H1 (cell line): Measurements from ENCODE around the gene TMEM139. TPM values are rescaled to one million over a fixed set of nuclear protein-coding genes. Genes with fewer than 3 reads are reported as not detected.

Experiments used
- CTCF ChIA-PET: fragments of 300-600 bp; sonication (Branson Sonifier 250); formaldehyde crosslinking; loops from one replicate; lab custom pipeline; 2021; ENCODE audit not compliant: partially characterized antibody; lab: Charles Lee
- POLR2A ChIA-PET: fragments of 300-600 bp; sonication (Branson Sonifier 250); formaldehyde crosslinking; loops from one replicate; lab custom pipeline; 2021; ENCODE audit warnings: inconsistent platforms; ENCODE audit not compliant: partially characterized antibody; lab: Charles Lee
- DNase-seq, 2 experiments: peaks; one replicate each; pipeline versions ENCODE4 v3.0.0 to v3.0.0-alpha.2; 2010 to 2022; ENCODE audit warnings: low spot score in 2 of 2, low read depth in 1 of 2, mixed read lengths in 1 of 2
- FAIRE-seq: peaks from 2 replicates; lab custom pipeline; 2011; peaks lifted over from hg19 to GRCh38; lab: Jason Lieb, UNC
- H2AFZ ChIP-seq: 2 replicates; pipeline ENCODE4 v1.8.1; 2012; ENCODE audit warnings: low read length, inconsistent platforms
- H2AK5ac ChIP-seq: 2 replicates; pipeline ENCODE4 v1.6.1; 2013; ENCODE audit warnings: low read depth, low read length
- H2BK120ac ChIP-seq: replicated peaks from 2 replicates; pipeline ENCODE3; 2013; ENCODE audit warnings: low read depth, low read length, inconsistent platforms
- H2BK12ac ChIP-seq: 2 replicates; pipeline ENCODE4 v1.6.1; 2013; ENCODE audit warnings: low read depth, low read length
- H2BK15ac ChIP-seq: 2 replicates; pipeline ENCODE4 v1.6.1; 2013; ENCODE audit warnings: low read length
- H2BK20ac ChIP-seq: 2 replicates; pipeline ENCODE4 v1.6.1; 2013; ENCODE audit warnings: low read length
- H2BK5ac ChIP-seq: 2 replicates; pipeline ENCODE4 v1.6.1; 2013; ENCODE audit warnings: low read depth, low read length
- H3K14ac ChIP-seq: 2 replicates; pipeline ENCODE4 v1.6.1; 2013; ENCODE audit warnings: inconsistent platforms; ENCODE audit not compliant: insufficient read length
- H3K18ac ChIP-seq: 2 replicates; pipeline ENCODE4 v1.6.1; 2013; ENCODE audit warnings: low read length; ENCODE audit errors: extremely low read depth
- H3K23ac ChIP-seq: 2 replicates; pipeline ENCODE4 v1.6.1; 2013; ENCODE audit warnings: inconsistent platforms; ENCODE audit not compliant: insufficient read length
- H3K23me2 ChIP-seq: 2 replicates; pipeline ENCODE4 v1.6.1; 2013; ENCODE audit warnings: low read depth, low read length
- H3K27ac ChIP-seq: 2 replicates; pipeline ENCODE4 v1.6.1; 2011; ENCODE audit warnings: low read depth, low read length, inconsistent platforms
- H3K27me3 ChIP-seq, 4 experiments: replicated peaks in 1 of 4; 1 replicate in 1 of 4; 2 replicates in 3 of 4; pipeline versions ENCODE4 v1.6.1 to v1.8.1; 2011 to 2013; ENCODE audit warnings: low read length in 3 of 4, mild to moderate bottlenecking in 3 of 4, inconsistent platforms in 2 of 4, mixed read lengths in 2 of 4, moderate library complexity in 1 of 4; ENCODE audit not compliant: control insufficient read depth in 3 of 4, insufficient read depth in 3 of 4; ENCODE audit errors: extremely low read depth in 1 of 4
- H3K36me3 ChIP-seq, 4 experiments: 2 replicates each; pipeline versions ENCODE4 v1.6.1 to v1.8.1; 2011 to 2013; ENCODE audit warnings: mild to moderate bottlenecking in 4 of 4, low read length in 3 of 4, moderate library complexity in 2 of 4, control low read depth in 1 of 4, inconsistent platforms in 1 of 4; ENCODE audit not compliant: insufficient read depth in 4 of 4, control insufficient read depth in 2 of 4
- H3K4ac ChIP-seq: replicated peaks from 2 replicates; pipeline ENCODE3; 2013; ENCODE audit warnings: low read length, low read depth, mixed read lengths, inconsistent platforms; ENCODE audit not compliant: insufficient read length
- H3K4me1 ChIP-seq, 4 experiments: replicated peaks in 1 of 4; 1 replicate in 1 of 4; 2 replicates in 3 of 4; pipeline versions ENCODE4 v1.6.1 to v1.8.1; 2011 to 2013; ENCODE audit warnings: low read length in 3 of 4, inconsistent platforms in 2 of 4, mixed read lengths in 1 of 4; ENCODE audit not compliant: insufficient read depth in 4 of 4, control insufficient read depth in 3 of 4
- H3K4me2 ChIP-seq, 2 experiments: 2 replicates each; pipeline versions ENCODE4 v1.6.1 to v1.8.1; 2011 to 2013; ENCODE audit warnings: low read depth in 2 of 2, low read length in 2 of 2, control low read depth in 1 of 2, inconsistent platforms in 1 of 2, mild to moderate bottlenecking in 1 of 2; ENCODE audit not compliant: insufficient read depth in 1 of 2
- H3K4me3 ChIP-seq, 4 experiments: fragments of 200-600, 300-600 bp in 1 of 4; sonication (generic), shearing (Covaris generic), sonication (Bioruptor Twin) in 1 of 4; 2 replicates each; pipeline versions ENCODE4 v1.5.1 to v1.8.1; 2011 to 2016; ENCODE audit warnings: low read length in 4 of 4, low read depth in 3 of 4, control low read depth in 2 of 4, inconsistent platforms in 2 of 4, mild to moderate bottlenecking in 2 of 4, mixed read lengths in 1 of 4, moderate library complexity in 1 of 4; ENCODE audit not compliant: insufficient read depth in 2 of 4; ENCODE audit errors: extremely low read depth in 1 of 4
- H3K56ac ChIP-seq: replicated peaks from 2 replicates; pipeline ENCODE3; 2013; ENCODE audit warnings: low read depth, mild to moderate bottlenecking, mixed read lengths, low read length, inconsistent platforms; ENCODE audit not compliant: insufficient read length
- H3K79me1 ChIP-seq: 2 replicates; pipeline ENCODE4 v1.6.1; 2013; ENCODE audit warnings: low read depth, low read length, control low read depth
- H3K79me2 ChIP-seq, 2 experiments: 2 replicates each; pipeline versions ENCODE4 v1.6.1 to v1.8.1; 2012 to 2013; ENCODE audit warnings: low read length in 2 of 2, mild to moderate bottlenecking in 2 of 2, inconsistent platforms in 1 of 2; ENCODE audit not compliant: insufficient read depth in 2 of 2, control insufficient read depth in 1 of 2
- H3K9ac ChIP-seq, 4 experiments: replicated peaks in 1 of 4; 1 replicate in 1 of 4; 2 replicates in 3 of 4; pipeline versions ENCODE4 v1.6.1 to v1.8.1; 2011 to 2013; ENCODE audit warnings: low read depth in 3 of 4, low read length in 3 of 4, control low read depth in 2 of 4, mild to moderate bottlenecking in 2 of 4, moderate library complexity in 2 of 4, inconsistent platforms in 1 of 4; ENCODE audit errors: extremely low read depth in 1 of 4
- H3K9me3 ChIP-seq, 2 experiments: 2 replicates each; pipeline versions ENCODE4 v1.6.1 to v1.8.1; 2012 to 2013; ENCODE audit warnings: mild to moderate bottlenecking in 2 of 2, moderate library complexity in 2 of 2, control low read depth in 1 of 2, inconsistent platforms in 1 of 2, low read depth in 1 of 2, low read length in 1 of 2, mixed read lengths in 1 of 2; ENCODE audit not compliant: insufficient read depth in 2 of 2
- H4K20me1 ChIP-seq, 2 experiments: replicated peaks in 1 of 2; 2 replicates each; pipeline versions ENCODE3 to v1.8.1; 2011 to 2013; ENCODE audit warnings: inconsistent platforms in 2 of 2, low read length in 2 of 2, mild to moderate bottlenecking in 1 of 2; ENCODE audit not compliant: insufficient read depth in 2 of 2, control insufficient read depth in 1 of 2
- H4K5ac ChIP-seq: 2 replicates; pipeline ENCODE4 v1.6.1; 2013; ENCODE audit warnings: low read length, low read depth, mixed read lengths, inconsistent platforms; ENCODE audit not compliant: insufficient read length
- H4K8ac ChIP-seq: 2 replicates; pipeline ENCODE4 v1.8.0; 2013; ENCODE audit warnings: mild to moderate bottlenecking, moderate library complexity, low read length, inconsistent platforms; ENCODE audit not compliant: insufficient read depth; ENCODE audit errors: extremely low read depth
- H4K91ac ChIP-seq: replicated peaks from 2 replicates; pipeline ENCODE3; 2013; ENCODE audit warnings: low read length, mixed read lengths, inconsistent platforms; ENCODE audit not compliant: insufficient read length
- BRCA1 ChIP-seq: IDR thresholded peaks from 2 replicates; pipeline ENCODE4 v1.6.1; 2012; ENCODE audit warnings: low read depth, low read length, improper control_type of control experiment
- KDM1A ChIP-seq: fragments of 200-600, 300-600 bp; sonication (generic); IDR thresholded peaks from 2 replicates; pipeline ENCODE4 v1.7.1; 2016; ENCODE audit warnings: mild to moderate bottlenecking, low read length, borderline replicate concordance
- MAFK ChIP-seq: IDR thresholded peaks from 2 replicates; pipeline ENCODE4 v1.6.1; 2012; ENCODE audit warnings: low read depth, mild to moderate bottlenecking, improper control_type of control experiment, low read length
- POU5F1 ChIP-seq: IDR thresholded peaks from 2 replicates; pipeline ENCODE4 v1.6.1; 2011; ENCODE audit warnings: low read depth, mild to moderate bottlenecking, low read length, moderate library complexity
- SIRT6 ChIP-seq: IDR thresholded peaks from one replicate; pipeline ENCODE4 v1.7.1; 2012; ENCODE audit warnings: low read length, inconsistent platforms
- TEAD4 ChIP-seq: IDR thresholded peaks from 2 replicates; pipeline ENCODE4 v1.6.1; 2012; ENCODE audit warnings: low read depth, low read length, inconsistent platforms, mixed read lengths
- whole genome bisulfite sequencing, 2 experiments: shearing (Covaris generic) in 1 of 2; methylation state at CpG; one replicate each; pipeline versions ENCODE4 v1.1.6 to v1.1.7; 2013 to 2015; ENCODE audit warnings: low lambda C conversion rate in 2 of 2, mixed read lengths in 2 of 2, inconsistent platforms in 1 of 2, low coverage in 1 of 2, missing lambda C conversion rate in 1 of 2; ENCODE audit not compliant: insufficient replicate concordance in 2 of 2, insufficient coverage in 1 of 2, insufficient read length in 1 of 2; ENCODE audit errors: extremely low coverage in 1 of 2, missing lambda C conversion rate in 1 of 2; 5-methylcytosine and 5-hydroxymethylcytosine counted together
- polyA plus RNA-seq, 7 experiments: library from polyadenylated mRNA; depleted of rRNA in 3 of 7; stranded (reverse) in 5 of 7; unstranded in 2 of 7; fragments of >200 nt in 5 of 7; fragments of 200-250 nt in 2 of 7; gene quantifications; 1 replicate in 5 of 7; 2 replicates in 1 of 7; 4 replicates in 1 of 7; pipeline versions ENCODE4 v1.2.1 to v1.2.3, GENCODE V29; 2011 to 2013; ENCODE audit warnings: missing spikeins in 2 of 7, mixed read lengths in 2 of 7
- total RNA-seq: library from RNA; stranded (reverse); fragmentation: NEBNext Ultra II Directional; extraction: Animal tissue kit (Norgen Biotek cat#: 25700); gene quantifications from 2 replicates; pipeline ENCODE4 v1.2.1, GENCODE V29; 2021

TMEM139 gene
- total and polyA plus RNA-seq, 2 of the 8 experiments (the other 6 are each of a cell fraction or from before 2014, with no cell fraction given): 3.2 to 6.7 TPM

GRCh38 chr7:143287339-143287934 lies 2.7 kb downstream of the TMEM139 start:
- TF ChIP-seq KDM1A (peak; percentile 71; the same call in 1 of the 2 replicates), SIRT6 (no peak), TEAD4 (no peak), POU5F1 (no peak), BRCA1 (no peak), MAFK (no peak)
- TF ChIP-seq, all 59 proteins: peak for 1
- Histone ChIP-seq H3K23me2 (peaks cover 8% of the 10 kb centered on the region), H3K4me3 (peak overlapping the region in 1 of 4 experiments; percentile 25; a peak in 1 of 8 replicates), H2BK12ac (no peak overlapping the region), H3K18ac (peak overlapping the region; percentile 90; the same call in 1 of the 2 replicates), H3K79me1 (peaks cover 3% of the 10 kb centered on the region), H2BK120ac (peak overlapping the region; percentile 29), H3K27ac (no peak overlapping the region), H2AFZ (no peak overlapping the region), H4K91ac (no peak overlapping the region), H3K27me3 (peaks cover 10 to 21% (median 20%) of the 10 kb centered on the region in 4 experiments), H3K23ac (no peak overlapping the region), H3K9me3 (peaks cover 6 to 13% of the 10 kb centered on the region in 2 experiments), H3K36me3 (peaks cover 5 to 17% (median 11%) of the 10 kb centered on the region in 4 experiments), H4K20me1 (peaks cover 0 to 2% of the 10 kb centered on the region in 2 experiments), H3K79me2 (peaks cover 0 to 36% of the 10 kb centered on the region in 2 experiments; a peak in 3 of 4 replicates), H2BK20ac (0 out of 2 replicates have a peak overlapping the region, but pooled peaks have one; percentile 75), H2AK5ac (0 out of 2 replicates have a peak overlapping the region, but pooled peaks have one; percentile 17), H3K56ac (no peak overlapping the region), H3K14ac (no peak overlapping the region), H3K9ac (no peak overlapping the region), H4K5ac (no peak overlapping the region), H3K4me1 (peaks cover 9 to 14% (median 10%) of the 10 kb centered on the region in 4 experiments), H4K8ac (peak overlapping the region; percentile 91), H2BK5ac (peak overlapping the region; percentile 16; the same call in 1 of the 2 replicates), H2BK15ac (0 out of 2 replicates have a peak overlapping the region, but pooled peaks have one; percentile 76), H3K4ac (peak overlapping the region; percentile 75), H3K4me2 (peak overlapping the region in 1 of 2 experiments; percentile 5; a peak in 1 of 4 replicates)
- FAIRE-seq (no peak), DNase-seq (no peak)
- ChIA-PET POLR2A (interaction anchor here (0.6 to 2.5 kb wide), 13 partner anchors 7 to 120 kb away, joined by 3 to 6 read pairs (median 3); partner anchors contain the start of gene GSTK1), CTCF (interaction anchor here (0.6 to 3.6 kb wide), 6 partner anchors 10 to 303 kb away, joined by 3 to 22 read pairs (median 4); no protein-coding TSS in a partner anchor)
- WGBS, 2 experiments: 82% methylated on average over 17 of the region's 17 CpGs; no CpG with 5 or more reads in 1 of the 2 experiments
